CD4-positive, alpha-beta memory T cell (primary cell): ENCODE data around the gene MAST2. TPM values are rescaled to one million over a fixed set of nuclear protein-coding genes. Genes with fewer than 3 reads are reported as not detected.

Experiments
- CTCF ChIA-PET: fragments of 350-600 bp; sonication (Branson Sonifier 250); formaldehyde crosslinking; loops from one replicate; lab custom pipeline; 2021; ENCODE audit warnings: inconsistent platforms; ENCODE audit not compliant: partially characterized antibody; lab: Charles Lee
- POLR2A ChIA-PET: fragments of 350-600 bp; sonication (Branson Sonifier 250); formaldehyde crosslinking; loops from one replicate; lab custom pipeline; 2021; ENCODE audit not compliant: partially characterized antibody; lab: Charles Lee
- DNase-seq, 5 donors: peaks; one replicate each; pipeline versions ENCODE4 v3.0.0 to v3.0.0-alpha.2; 2020 to 2022; ENCODE audit warnings: mixed read lengths in 1 of 5
- H3K27ac ChIP-seq: one replicate; pipeline ENCODE4 v1.7.0; 2013; ENCODE audit warnings: low read depth, low read length
- H3K27me3 ChIP-seq: 2 replicates; pipeline ENCODE4 v1.7.0; 2013; ENCODE audit warnings: mild to moderate bottlenecking, low read length, moderate library complexity; ENCODE audit not compliant: insufficient read depth
- H3K36me3 ChIP-seq: 2 replicates; pipeline ENCODE4 v1.7.0; 2013; ENCODE audit warnings: mild to moderate bottlenecking, low read length, moderate library complexity; ENCODE audit not compliant: insufficient read depth
- H3K4me1 ChIP-seq: 2 replicates; pipeline ENCODE4 v1.7.0; 2013; ENCODE audit warnings: mild to moderate bottlenecking, low read length, moderate library complexity; ENCODE audit not compliant: insufficient read depth
- H3K4me3 ChIP-seq, 2 donors: one replicate each; pipeline ENCODE4 v1.7.0; 2013; ENCODE audit warnings: low read length in 2 of 2, mild to moderate bottlenecking in 1 of 2
- H3K9me3 ChIP-seq, 2 donors: one replicate each; pipeline ENCODE4 v1.7.0; 2013; ENCODE audit warnings: low read length in 2 of 2, control low read depth in 1 of 2; ENCODE audit not compliant: control insufficient read depth in 1 of 2
- H3K27ac Mint-ChIP-seq, 7 donors: one replicate each; pipeline ENCODE4 v1.8.0; 2020 to 2021; ENCODE audit warnings: mixed read lengths in 7 of 7, mild to moderate bottlenecking in 6 of 7, inconsistent platforms in 3 of 7, moderate library complexity in 3 of 7
- H3K27me3 Mint-ChIP-seq, 2 donors: one replicate each; pipeline ENCODE4 v1.8.0; 2020 to 2021; ENCODE audit warnings: mixed read lengths in 2 of 2
- H3K36me3 Mint-ChIP-seq, 2 donors: one replicate each; pipeline ENCODE4 v1.8.0; 2020 to 2021; ENCODE audit warnings: mixed read lengths in 2 of 2, inconsistent platforms in 1 of 2, mild to moderate bottlenecking in 1 of 2
- H3K4me1 Mint-ChIP-seq, 4 donors: one replicate each; pipeline ENCODE4 v1.8.0; 2020 to 2021; ENCODE audit warnings: mixed read lengths in 4 of 4, mild to moderate bottlenecking in 1 of 4
- H3K4me3 Mint-ChIP-seq, 8 donors: one replicate each; pipeline ENCODE4 v1.8.0; 2020 to 2021; ENCODE audit warnings: mixed read lengths in 8 of 8, mild to moderate bottlenecking in 7 of 8, moderate library complexity in 6 of 8, inconsistent platforms in 3 of 8
- H3K9me3 Mint-ChIP-seq, 8 donors: one replicate each; pipeline ENCODE4 v1.8.0; 2020 to 2021; ENCODE audit warnings: mixed read lengths in 8 of 8, mild to moderate bottlenecking in 5 of 8, inconsistent platforms in 3 of 8, moderate library complexity in 1 of 8
- intact Hi-C: fragments of 100-400 bp; cut with micrococcal nuclease; formaldehyde crosslinking; loops from one replicate; pipeline ENCODE4 v1.15.1; 2023
- polyA plus RNA-seq, 2 donors: library from polyadenylated mRNA; unstranded; fragments of 300-500 nt; fragmentation: Illumina TruSeq; gene quantifications; one replicate each; pipeline ENCODE4 v1.2.3, GENCODE V29; 2021
- total RNA-seq, 2 experiments: library from RNA; stranded (reverse); gene quantifications; one replicate each; pipeline ENCODE4 v1.2.3, GENCODE V29; 2021

Gene MAST2
- total and polyA plus RNA-seq, 4 experiments from 2014 or later = 0.65 to 9.9 (median 4.3) TPM

GRCh38 chr1:46062651-46063319 is 259.4 kb downstream of the MAST2 start:
- no peaks in the 10 kb centered on the region for H3K9me3 Mint-ChIP-seq
- Histone ChIP-seq H3K36me3 (no peaks in the 10 kb centered on the region), H3K9me3 (no peaks in the 10 kb centered on the region), H3K27me3 (no peaks in the 10 kb centered on the region), H3K27ac (no peak overlapping the region), H3K4me1 (peaks cover 14% of the 10 kb centered on the region), H3K4me3 (no peak overlapping the region)
- intact Hi-C loops = no loop called here
- no peaks in the 10 kb centered on the region for H3K27me3 Mint-ChIP-seq
- ChIA-PET POLR2A (no interaction called here), CTCF (interaction anchor here (1.3 to 1.9 kb wide), 2 partner anchors 119 to 161 kb away, joined by 3 to 5 read pairs; no protein-coding TSS in a partner anchor)
- peak overlapping the region in 5 of 7 donors; percentile 3 to 83 (median 31) for H3K27ac Mint-ChIP-seq
- H3K4me3 Mint-ChIP-seq = peak overlapping the region in 7 of 8 donors; percentile 52 to 74 (median 67)
- DNase-seq = peak; percentile 13 to 33 (median 15)
- peaks cover 14 to 34% (median 18%) of the 10 kb centered on the region in 4 donors for H3K4me1 Mint-ChIP-seq
- H3K36me3 Mint-ChIP-seq = no peaks in the 10 kb centered on the region

DNA sequence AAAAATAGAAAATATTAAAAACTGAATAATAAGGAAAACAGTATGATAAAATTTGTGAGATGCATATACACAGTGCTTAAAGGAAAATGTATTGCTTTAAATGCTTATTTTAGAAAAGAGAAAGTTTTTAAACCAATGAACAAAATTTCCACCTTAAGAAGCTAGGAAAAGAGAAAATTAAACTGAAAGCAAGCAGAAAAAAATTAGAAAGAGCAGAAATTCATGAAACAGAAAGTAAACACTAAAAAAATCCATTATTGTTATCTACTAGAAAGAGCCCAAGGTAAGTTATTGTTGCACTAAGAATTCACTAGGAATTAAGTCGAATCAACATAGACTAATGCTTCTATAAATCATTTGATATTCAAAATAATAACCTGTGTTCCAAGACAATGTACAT is 261.3 kb downstream of the MAST2 start:
- Histone ChIP-seq H3K27me3 (no peaks in the 10 kb centered on the region), H3K4me1 (peaks cover 14% of the 10 kb centered on the region), H3K9me3 (no peaks in the 10 kb centered on the region), H3K4me3 (no peak overlapping the region), H3K36me3 (no peaks in the 10 kb centered on the region), H3K27ac (peak overlapping the region; percentile 10)
- no peak for DNase-seq
- Mint-ChIP-seq H3K36me3 (no peaks in the 10 kb centered on the region), H3K27me3 (no peaks in the 10 kb centered on the region), H3K4me1 (peaks cover 14 to 34% (median 18%) of the 10 kb centered on the region in 4 donors), H3K4me3 (peak overlapping the region in 3 of 8 donors; percentile 23 to 69 (median 60)), H3K9me3 (no peaks in the 10 kb centered on the region), H3K27ac (peak overlapping the region in 1 of 7 donors; percentile 73)
- intact Hi-C loops = no loop called here
- ChIA-PET POLR2A (interaction anchor here (0.6 to 1.6 kb wide), 2 partner anchors 102 to 220 kb away, joined by 3 to 8 read pairs; no protein-coding TSS in a partner anchor), CTCF (interaction anchor here (1.1 kb wide), 1 partner anchor 159 kb away, joined by 3 read pairs; no protein-coding TSS in a partner anchor)

- intact Hi-C loops = no loop called here
- POLR2A ChIA-PET = interaction anchor here (1.6 kb wide), 1 partner anchor 101 kb away, joined by 8 read pairs; no protein-coding TSS in a partner anchor
These were observed 262.0 kb downstream of the MAST2 start for GRCh38 chr1:46065405-46065804.

GRCh38 chr1:46067652-46068051 is 264.2 kb downstream of the MAST2 start:
- Mint-ChIP-seq H3K4me3 (no peak overlapping the region), H3K27ac (no peak overlapping the region), H3K9me3 (no peaks in the 10 kb centered on the region), H3K36me3 (no peaks in the 10 kb centered on the region), H3K27me3 (no peaks in the 10 kb centered on the region), H3K4me1 (peaks cover 11 to 22% (median 16%) of the 10 kb centered on the region in 4 donors)
- no peak for DNase-seq
- H3K27me3 ChIP-seq = no peaks in the 10 kb centered on the region
- no peaks in the 10 kb centered on the region for H3K36me3 ChIP-seq
- intact Hi-C loops = no loop called here
- no peak overlapping the region for H3K4me3 ChIP-seq
- H3K27ac ChIP-seq = no peak overlapping the region
- CTCF ChIA-PET = no interaction called here
- H3K9me3 ChIP-seq = no peaks in the 10 kb centered on the region
- POLR2A ChIA-PET = interaction anchor here (1.5 kb wide), 1 partner anchor 99 kb away, joined by 3 read pairs; no protein-coding TSS in a partner anchor
- peaks cover 14% of the 10 kb centered on the region for H3K4me1 ChIP-seq

More at GRCh38 chr1:46065405-46065804, 262.0 kb downstream of the MAST2 start:
- Histone ChIP-seq H3K27ac (peak overlapping the region; percentile 10), H3K9me3 (no peaks in the 10 kb centered on the region), H3K27me3 (no peaks in the 10 kb centered on the region), H3K4me3 (no peak overlapping the region), H3K4me1 (peaks cover 14% of the 10 kb centered on the region), H3K36me3 (no peaks in the 10 kb centered on the region)
- CTCF ChIA-PET = interaction anchor here (1.1 kb wide), 1 partner anchor 158 kb away, joined by 3 read pairs; no protein-coding TSS in a partner anchor
- Mint-ChIP-seq H3K4me1 (peaks cover 14 to 34% (median 18%) of the 10 kb centered on the region in 4 donors), H3K27me3 (no peaks in the 10 kb centered on the region), H3K27ac (peak overlapping the region in 6 of 7 donors; percentile 26 to 93 (median 79)), H3K36me3 (no peaks in the 10 kb centered on the region), H3K4me3 (peak overlapping the region; percentile 69 to 87 (median 72)), H3K9me3 (no peaks in the 10 kb centered on the region)
- DNase-seq = peak in 4 of 5 donors; percentile 17 to 30 (median 24)

DNA sequence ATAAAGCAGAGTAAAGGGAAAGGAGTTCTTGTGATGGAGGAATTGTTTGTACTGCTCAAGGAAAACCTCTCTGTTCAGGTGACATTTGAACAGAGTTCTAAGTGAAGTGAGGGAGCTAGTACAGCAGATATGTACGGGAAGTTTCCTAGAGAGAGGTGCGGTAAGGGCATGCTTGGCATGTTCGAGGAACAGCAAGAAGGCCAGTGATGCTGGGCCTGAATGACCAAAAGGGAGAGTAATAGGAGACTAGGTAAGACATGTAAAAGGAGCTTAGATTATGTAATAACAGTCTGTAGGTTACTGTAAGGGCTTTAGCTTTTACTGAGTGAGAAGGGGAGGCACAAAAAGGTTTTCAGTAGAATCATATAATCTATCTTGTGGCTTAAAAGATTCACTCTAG is 265.1 kb downstream of the MAST2 start:
- no peaks in the 10 kb centered on the region for H3K36me3 ChIP-seq
- no peaks in the 10 kb centered on the region for H3K9me3 Mint-ChIP-seq
- intact Hi-C loops = no loop called here
- POLR2A ChIA-PET = interaction anchor here (1.5 kb wide), 1 partner anchor 98 kb away, joined by 3 read pairs; no protein-coding TSS in a partner anchor
- no peaks in the 10 kb centered on the region for H3K9me3 ChIP-seq
- H3K4me1 Mint-ChIP-seq = peaks cover 7 to 15% (median 11%) of the 10 kb centered on the region in 4 donors
- no peaks in the 10 kb centered on the region for H3K36me3 Mint-ChIP-seq
- DNase-seq = no peak
- H3K27ac Mint-ChIP-seq = no peak overlapping the region
- H3K4me3 Mint-ChIP-seq = no peak overlapping the region
- H3K4me1 ChIP-seq = peaks cover 14% of the 10 kb centered on the region
- CTCF ChIA-PET = no interaction called here
- H3K27me3 ChIP-seq = no peaks in the 10 kb centered on the region
- no peak overlapping the region for H3K4me3 ChIP-seq
- H3K27me3 Mint-ChIP-seq = no peaks in the 10 kb centered on the region
- no peak overlapping the region for H3K27ac ChIP-seq

- Histone ChIP-seq H3K9me3 (no peaks in the 10 kb centered on the region), H3K36me3 (no peaks in the 10 kb centered on the region), H3K4me3 (no peak overlapping the region), H3K27me3 (no peaks in the 10 kb centered on the region), H3K27ac (no peak overlapping the region), H3K4me1 (peaks cover 6% of the 10 kb centered on the region)
- Mint-ChIP-seq H3K4me1 (peaks cover 4 to 6% (median 4%) of the 10 kb centered on the region in 4 donors), H3K9me3 (no peaks in the 10 kb centered on the region), H3K27me3 (no peaks in the 10 kb centered on the region), H3K27ac (no peak overlapping the region), H3K4me3 (no peak overlapping the region), H3K36me3 (no peaks in the 10 kb centered on the region)
- no peak for DNase-seq
- POLR2A ChIA-PET = no interaction called here
- intact Hi-C loops = no loop called here
- CTCF ChIA-PET = no interaction called here
These were observed 266.9 kb downstream of the MAST2 start for GRCh38 chr1:46070164-46070814.

DNA sequence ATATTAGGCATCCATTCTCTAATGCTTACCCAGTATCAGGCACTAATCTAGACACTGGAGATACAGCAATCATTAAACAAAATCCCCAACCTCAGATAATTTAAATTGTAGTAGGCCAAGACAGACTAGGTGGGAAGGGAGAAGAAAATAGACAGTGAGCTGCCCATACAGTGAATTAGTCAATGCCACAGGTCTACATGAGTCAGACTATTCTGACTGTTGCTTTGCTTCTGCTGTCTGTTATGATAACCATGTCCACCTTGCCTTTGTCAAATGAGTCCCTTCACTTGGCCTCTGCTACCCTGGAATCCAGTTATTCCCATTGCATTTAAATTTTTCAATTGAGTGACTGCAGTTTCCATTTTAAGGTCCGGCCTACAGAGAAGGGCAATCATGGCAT is 269.6 kb downstream of the MAST2 start:
- Histone ChIP-seq H3K27ac (no peak overlapping the region), H3K27me3 (no peaks in the 10 kb centered on the region), H3K36me3 (no peaks in the 10 kb centered on the region), H3K4me1 (no peaks in the 10 kb centered on the region), H3K4me3 (no peak overlapping the region), H3K9me3 (no peaks in the 10 kb centered on the region)
- no peaks in the 10 kb centered on the region for H3K4me1 Mint-ChIP-seq
- H3K36me3 Mint-ChIP-seq = no peaks in the 10 kb centered on the region
- CTCF ChIA-PET = no interaction called here
- H3K27me3 Mint-ChIP-seq = no peaks in the 10 kb centered on the region
- H3K4me3 Mint-ChIP-seq = no peak overlapping the region
- POLR2A ChIA-PET = no interaction called here
- H3K27ac Mint-ChIP-seq = no peak overlapping the region
- DNase-seq = no peak
- intact Hi-C loops = no loop called here
- H3K9me3 Mint-ChIP-seq = no peaks in the 10 kb centered on the region
